Stimulated activated CD4-positive, alpha-beta T cell treated with anti-CD3 and anti-CD28 coated beads, Interleukin-4, amount 100 ng/mL, for 1 hour (primary cell): Measurements from ENCODE around the gene MARK2.
A peak's percentile ranks its signal among the peaks of the same experiment; 100 is the strongest.
"Not testable (repeated sequence)": the region's sequence is repeated elsewhere in the genome, so short reads cannot be mapped to it uniquely, and the experiment has no call there.

Experiments
- DNase-seq: peaks from one replicate; pipeline ENCODE4 v3.0.0-alpha.2; 2020

Gene MARK2

GRCh38 chr11:63838678-63839507 lies at the start of gene MARK2:
Gene MARK2 (plus strand): TSS chr11:63839110. CDS start chr11:63839507, 397 bp downstream.
- peak; percentile 100 for DNase-seq

- DNase-seq, result no peak
Measured at GRCh38 chr11:63791495-63792167, 47.3 kb upstream of the MARK2 start.

DNA sequence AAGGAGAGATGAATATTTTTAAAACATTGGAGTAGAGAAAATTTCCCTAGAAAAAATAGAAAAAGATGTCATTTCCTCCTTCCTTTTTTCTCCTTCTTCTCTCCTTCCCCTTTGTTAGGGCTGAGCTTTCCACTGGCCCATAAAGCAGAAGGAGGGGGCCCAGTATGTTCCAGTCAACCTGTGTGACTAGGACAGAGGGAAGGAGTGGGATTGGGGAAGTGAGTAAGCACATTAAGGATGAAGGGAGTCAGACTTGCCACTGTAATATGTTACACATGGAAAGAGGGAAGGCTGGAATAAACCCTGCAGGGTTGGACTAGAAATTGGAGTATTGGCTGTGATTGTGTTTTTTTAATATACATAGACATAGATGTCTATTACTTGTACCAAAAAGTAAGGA lies 45.7 kb upstream of the MARK2 start:
- no peak for DNase-seq

- DNase-seq, result no peak
Measured at GRCh38 chr11:63795066-63795465, 43.8 kb upstream of the MARK2 start.

GRCh38 chr11:63800921-63801320 lies 38.0 kb upstream of the MARK2 start:
- no peak for DNase-seq

DNA sequence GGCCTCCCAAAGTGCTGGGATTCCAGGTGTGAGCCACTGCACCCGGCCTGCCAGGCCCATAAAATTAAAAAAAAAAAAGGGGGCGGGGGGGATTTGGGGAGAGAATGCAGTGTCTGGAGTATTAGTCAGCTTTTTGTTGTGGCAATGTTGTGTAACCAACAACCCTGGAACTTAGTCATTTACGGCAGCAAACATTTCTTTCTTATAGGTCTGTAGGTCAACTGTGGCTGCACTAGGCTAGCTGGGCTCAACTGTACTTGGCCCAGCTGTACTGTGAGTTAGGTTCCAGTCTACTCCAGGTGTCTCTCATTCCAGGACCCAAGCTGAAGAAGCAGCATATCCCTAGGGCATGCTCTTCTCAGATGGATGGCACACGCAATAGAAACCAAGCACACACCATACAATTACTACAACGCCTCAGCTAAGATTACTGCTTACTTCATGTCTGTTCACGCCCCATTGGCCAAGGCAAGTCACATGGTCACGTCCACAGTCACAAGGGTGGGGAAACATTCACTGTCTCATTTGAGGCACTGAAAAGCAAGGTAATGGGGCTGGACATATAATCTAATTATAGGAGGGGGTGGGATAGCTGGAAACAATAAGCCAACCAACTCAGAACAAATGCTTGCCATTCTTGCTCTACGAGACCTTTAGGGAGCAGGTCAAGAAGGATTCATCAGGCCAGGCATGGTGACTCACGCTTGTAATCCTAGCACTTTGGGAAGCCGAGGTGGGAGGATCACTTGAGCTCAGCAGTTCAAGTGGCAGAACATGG lies 36.1 kb upstream of the MARK2 start:
- DNase-seq, result no peak

GRCh38 chr11:63804259-63804658 lies 34.7 kb upstream of the MARK2 start:
- DNase-seq, result no peak

DNA sequence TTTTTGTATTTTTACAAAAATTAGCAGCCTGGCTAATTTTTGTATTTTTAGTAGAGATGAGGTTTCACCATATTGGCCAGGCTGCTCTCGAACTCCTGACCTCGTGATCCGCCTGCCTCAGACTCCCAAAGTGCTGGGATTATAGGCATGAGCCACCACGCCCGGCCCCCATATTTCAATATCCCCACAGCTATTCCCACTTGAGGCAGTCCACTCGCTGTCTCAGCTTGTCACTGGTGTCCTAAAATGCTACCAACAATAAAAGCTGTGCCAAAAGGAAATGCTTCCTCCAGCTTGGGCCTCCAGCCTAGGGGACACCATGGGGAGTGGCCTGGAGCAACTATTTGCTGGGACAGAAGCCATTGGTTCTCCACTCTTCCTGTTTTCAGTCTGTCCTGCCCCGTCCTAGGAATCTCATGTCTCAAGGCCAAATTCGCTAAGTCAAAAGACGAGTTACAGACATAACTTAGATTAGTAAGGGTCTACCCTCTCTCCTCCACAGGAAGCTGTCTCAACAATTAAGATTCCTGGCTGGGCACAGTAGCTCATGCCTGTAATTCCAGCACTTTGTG lies 33.0 kb upstream of the MARK2 start:
- DNase-seq, result no peak

- DNase-seq, result not testable (repeated sequence)
Measured at GRCh38 chr11:63810383-63810782, 28.5 kb upstream of the MARK2 start.

GRCh38 chr11:63811522-63811921 lies 27.4 kb upstream of the MARK2 start:
- DNase-seq, result no peak

DNA sequence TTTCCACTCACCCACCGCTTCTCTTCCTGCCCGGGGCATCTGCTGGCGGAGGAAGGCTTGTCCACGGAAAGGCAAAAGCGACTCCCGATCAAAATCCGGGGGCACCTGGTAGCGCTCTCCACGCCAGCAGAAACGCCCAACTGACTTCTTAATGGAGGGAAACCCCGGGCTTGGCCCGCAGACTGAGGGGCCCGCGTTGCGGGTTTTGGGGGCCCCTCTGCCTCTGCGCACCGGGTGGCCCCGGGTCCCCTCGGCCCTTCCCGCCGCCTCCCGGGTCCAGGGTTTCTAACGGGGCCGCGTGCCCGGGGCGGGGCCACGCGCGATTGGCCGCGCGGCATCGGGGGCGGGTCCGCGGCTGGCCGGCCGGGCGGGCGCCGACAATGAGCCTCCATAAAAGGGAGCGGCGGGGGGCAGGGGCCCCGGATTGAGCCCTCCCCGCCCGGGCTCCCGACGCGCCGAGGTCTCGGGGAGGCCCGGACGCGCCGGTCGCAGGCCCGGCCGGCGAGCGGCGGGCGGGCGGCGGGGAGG lies 25.8 kb upstream of the MARK2 start, which contains the start of gene SPINDOC:
Gene SPINDOC (plus strand): TSS at position 422 of the 528 bp plus-strand sequence. CDS start 231 bp downstream, outside the sequence.
- DNase-seq, result peak; percentile 70

DNA sequence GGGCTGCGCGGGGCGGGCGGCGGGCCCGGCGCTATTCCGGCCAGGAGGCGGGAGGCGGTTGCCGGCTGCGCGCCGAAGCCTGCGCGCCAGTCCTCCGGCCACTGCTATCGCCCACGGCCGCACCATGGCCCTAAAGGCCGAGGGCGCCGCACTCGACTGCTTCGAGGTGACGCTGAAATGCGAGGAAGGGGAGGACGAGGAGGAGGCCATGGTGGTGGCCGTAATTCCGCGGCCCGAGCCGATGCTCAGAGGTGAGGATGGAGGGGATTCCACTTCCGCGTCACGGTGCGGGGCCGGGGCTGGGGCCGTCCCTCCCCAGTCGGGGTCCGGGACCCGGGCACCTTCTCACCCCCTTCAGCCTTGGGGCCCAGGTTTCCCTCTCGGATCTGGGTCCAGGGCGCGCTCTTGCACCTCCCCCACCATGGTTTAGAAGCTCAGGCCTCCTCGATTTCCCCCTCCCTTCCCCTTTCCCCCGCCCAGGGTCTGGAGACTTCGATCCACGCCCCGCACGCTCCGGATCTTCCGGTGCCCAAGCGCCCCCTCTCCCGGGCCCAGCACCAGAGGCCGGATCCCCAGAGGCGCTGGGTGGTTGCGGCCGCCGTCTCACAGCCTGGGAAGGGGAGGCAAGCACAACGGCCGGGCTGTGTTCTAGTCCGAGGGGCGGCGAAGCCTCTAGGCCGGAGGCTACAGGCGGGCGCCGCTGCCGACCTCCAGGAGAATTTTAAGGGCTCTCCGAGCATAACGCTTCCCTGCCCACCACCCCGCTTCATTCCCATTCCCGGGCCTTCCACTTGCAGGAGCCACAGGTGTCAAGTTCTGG lies 25.1 kb upstream of the MARK2 start:
- DNase-seq, result peak; percentile 34

GRCh38 chr11:63814383-63814736 lies 24.6 kb upstream of the MARK2 start:
- no peak for DNase-seq

GRCh38 chr11:63816166-63816565 lies 22.7 kb upstream of the MARK2 start:
- DNase-seq, result no peak

- DNase-seq, result no peak
Measured at GRCh38 chr11:63816732-63817131, 22.2 kb upstream of the MARK2 start.

DNA sequence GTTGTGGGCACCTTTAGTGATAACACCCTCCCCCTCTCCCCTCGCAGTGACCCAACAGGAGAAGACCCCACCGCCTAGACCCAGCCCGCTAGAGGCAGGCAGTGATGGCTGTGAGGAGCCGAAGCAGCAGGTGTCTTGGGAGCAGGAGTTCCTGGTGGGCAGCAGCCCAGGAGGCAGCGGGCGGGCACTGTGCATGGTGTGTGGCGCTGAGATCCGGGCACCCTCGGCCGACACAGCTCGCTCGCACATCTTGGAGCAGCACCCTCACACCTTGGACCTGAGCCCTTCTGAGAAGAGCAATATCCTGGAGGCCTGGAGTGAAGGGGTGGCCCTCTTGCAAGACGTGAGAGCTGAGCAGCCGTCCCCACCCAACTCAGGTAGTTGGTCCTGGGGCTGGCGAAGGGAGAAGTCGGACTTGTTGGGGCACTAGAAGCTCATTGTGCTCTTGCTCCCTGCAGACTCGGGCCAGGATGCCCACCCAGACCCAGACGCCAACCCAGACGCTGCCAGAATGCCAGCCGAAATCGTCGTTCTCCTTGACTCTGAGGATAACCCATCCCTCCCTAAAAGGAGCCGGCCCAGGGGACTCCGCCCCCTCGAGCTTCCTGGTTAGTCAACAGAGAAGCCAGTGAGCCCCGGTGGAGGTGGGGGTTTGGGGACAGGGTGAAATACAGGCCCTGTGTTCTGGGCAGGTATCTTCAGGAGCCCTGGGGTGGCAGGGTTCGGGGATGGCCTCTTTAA lies 21.0 kb upstream of the MARK2 start:
- no peak for DNase-seq

DNA sequence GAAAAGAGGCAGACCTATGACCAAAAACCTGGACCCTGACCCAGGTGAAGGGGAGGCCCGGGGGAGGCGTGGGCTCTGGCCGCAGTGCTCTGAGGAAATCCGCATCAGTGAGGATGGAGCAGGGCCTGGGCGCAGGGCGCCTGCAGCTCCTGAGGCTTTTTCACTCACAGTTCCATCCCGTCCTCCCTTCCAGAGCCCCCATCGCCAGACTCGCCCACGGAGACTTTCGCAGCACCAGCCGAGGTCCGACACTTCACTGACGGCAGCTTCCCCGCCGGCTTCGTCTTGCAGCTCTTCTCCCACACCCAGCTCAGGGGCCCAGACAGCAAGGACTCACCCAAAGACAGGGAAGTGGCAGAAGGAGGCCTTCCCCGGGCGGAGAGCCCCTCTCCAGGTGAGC lies 20.3 kb upstream of the MARK2 start:
- no peak for DNase-seq

DNA sequence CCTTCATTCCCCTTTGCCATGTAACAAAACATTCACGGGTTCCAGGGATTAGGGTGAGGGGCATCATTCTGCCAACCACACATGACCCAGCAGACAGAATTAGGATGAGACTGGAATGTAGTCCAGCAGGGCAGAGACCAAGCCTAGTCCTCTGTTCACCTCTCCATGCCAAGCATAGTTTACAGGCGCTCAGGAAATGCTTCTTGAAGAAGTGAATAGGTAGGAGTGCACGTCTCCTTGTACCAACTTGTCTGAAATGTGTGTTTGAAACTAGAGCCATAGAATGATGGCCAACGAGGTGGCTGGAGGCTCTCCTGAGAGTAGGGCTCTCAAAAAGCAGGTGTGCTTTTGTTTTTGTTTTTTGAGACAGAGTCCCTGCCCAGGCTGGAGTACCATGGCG lies 17.5 kb upstream of the MARK2 start:
- DNase-seq, result no peak

DNA sequence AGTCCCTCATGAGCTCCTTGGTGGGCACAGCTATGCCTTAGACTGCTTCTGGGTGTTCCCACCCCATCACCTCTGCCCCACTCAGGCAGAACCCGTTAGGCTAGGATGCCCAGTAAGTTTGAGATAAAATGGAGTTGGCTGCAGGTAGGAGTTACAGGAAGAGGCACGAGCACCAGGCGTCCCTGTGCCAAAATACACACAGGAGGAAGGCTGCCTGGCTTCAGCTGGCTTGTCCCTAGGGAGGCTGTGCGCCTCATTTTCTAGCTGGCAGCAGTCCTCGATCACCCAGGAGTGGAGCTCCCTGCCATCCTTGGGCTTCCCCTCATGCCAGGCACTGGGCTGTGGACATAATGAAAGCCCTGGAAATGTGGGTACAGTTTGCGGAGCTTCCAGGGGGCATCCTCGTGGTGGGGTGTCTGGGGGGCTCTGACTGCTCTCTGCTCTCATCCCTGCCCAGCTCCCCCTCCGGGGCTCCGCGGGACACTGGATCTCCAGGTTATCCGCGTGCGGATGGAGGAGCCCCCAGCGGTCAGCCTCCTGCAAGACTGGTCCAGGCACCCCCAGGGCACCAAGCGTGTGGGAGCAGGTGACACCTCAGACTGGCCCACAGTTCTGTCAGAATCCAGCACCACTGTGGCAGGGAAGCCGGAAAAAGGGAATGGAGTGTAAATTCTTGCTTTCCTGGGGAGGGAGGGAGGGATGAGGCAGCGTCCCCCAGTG lies 12.3 kb upstream of the MARK2 start:
- no peak for DNase-seq

- DNase-seq, result no peak
Measured at GRCh38 chr11:63829823-63830489, 9.0 kb upstream of the MARK2 start.
